ENCODE data around the gene INTS7. TPM values are rescaled to one million over a fixed set of nuclear protein-coding genes. Genes with fewer than 3 reads are reported as not detected.

INTS7 gene
- total and polyA plus RNA-seq, 9 of the 15 experiments (the other 6 are each of a cell fraction or from before 2014, with no cell fraction given), result 27.3 to 68.4 (median 40.4) TPM

DNA sequence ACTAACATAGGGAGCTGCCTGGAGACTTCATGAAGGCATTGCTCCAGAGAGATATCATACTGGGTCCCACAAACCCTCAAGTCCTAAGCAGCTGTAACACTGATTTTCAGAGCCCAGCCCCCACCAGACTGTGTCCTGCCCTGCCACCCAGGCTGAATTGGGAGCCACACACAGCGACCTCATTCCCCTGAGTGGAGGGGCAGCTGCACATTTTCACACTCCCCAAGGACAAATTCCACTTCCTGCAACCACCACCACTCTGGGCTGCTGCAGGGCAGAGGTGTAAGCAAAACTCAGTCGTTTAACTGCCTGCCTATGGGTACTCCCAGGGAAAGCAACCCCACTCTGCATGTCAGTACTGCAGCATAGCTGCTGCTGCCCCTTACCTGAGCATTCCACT lies 20.0 kb upstream of the INTS7 start:
- Histone ChIP-seq H4K20me1 (replicated peaks; ENCODE audit: control insufficient read depth, insufficient read depth, low read length) (no peaks in the 10 kb centered on the region), H3K9me3 (replicated peaks; ENCODE audit: control insufficient read depth, insufficient read depth, low read depth, low read length) (peaks cover 33% of the 10 kb centered on the region), H3K79me2 (ENCODE audit: control insufficient read depth, insufficient read depth, low read length) (peaks cover 3% of the 10 kb centered on the region; the same call in 2 of the 3 replicates), H3K4me1 (replicated peaks in 1 of 2; ENCODE audit: control insufficient read depth in 2 of 2, insufficient read depth in 2 of 2, low read length in 2 of 2) (no peaks in the 10 kb centered on the region), H3K36me3 (ENCODE audit: control insufficient read depth, insufficient read depth, low read length) (peaks cover 66% of the 10 kb centered on the region), H3K9ac (ENCODE audit: insufficient read depth in 1 of 2, low read depth in 2 of 2, low read length in 2 of 2) (no peak overlapping the region), H3K9me1 (ENCODE audit: control insufficient read depth, insufficient read depth, low read length) (no peaks in the 10 kb centered on the region), H2AFZ (ENCODE audit: low read depth, low read length) (no peak overlapping the region), H3K27ac (ENCODE audit: extremely low read depth, low read depth, low read length) (no peak overlapping the region), H3K4me2 (ENCODE audit: insufficient read depth, low read length) (no peak overlapping the region), H3K4me3 (no peak overlapping the region), H3K27me3 (ENCODE audit: control insufficient read depth in 2 of 2, insufficient read depth in 2 of 2, low read length in 2 of 2) (no peaks in the 10 kb centered on the region)
- no TSS peak for BruUV-seq (replicated peaks)
- FAIRE-seq (no peak), DNase-seq (ENCODE audit: extremely low read depth in 1 of 4, low spot score in 3 of 4) (no peak), ATAC-seq (peak; percentile 9; the same call in 1 of the 3 replicates)
- CTCF ChIA-PET (ENCODE audit: low intra/inter-chr PET ratio), result no interaction called here
- intact Hi-C loops (cut with micrococcal nuclease), result no loop called here
- in situ Hi-C loops (cut with MboI), result no loop called here
- TF ChIP-seq, protein P1, sequence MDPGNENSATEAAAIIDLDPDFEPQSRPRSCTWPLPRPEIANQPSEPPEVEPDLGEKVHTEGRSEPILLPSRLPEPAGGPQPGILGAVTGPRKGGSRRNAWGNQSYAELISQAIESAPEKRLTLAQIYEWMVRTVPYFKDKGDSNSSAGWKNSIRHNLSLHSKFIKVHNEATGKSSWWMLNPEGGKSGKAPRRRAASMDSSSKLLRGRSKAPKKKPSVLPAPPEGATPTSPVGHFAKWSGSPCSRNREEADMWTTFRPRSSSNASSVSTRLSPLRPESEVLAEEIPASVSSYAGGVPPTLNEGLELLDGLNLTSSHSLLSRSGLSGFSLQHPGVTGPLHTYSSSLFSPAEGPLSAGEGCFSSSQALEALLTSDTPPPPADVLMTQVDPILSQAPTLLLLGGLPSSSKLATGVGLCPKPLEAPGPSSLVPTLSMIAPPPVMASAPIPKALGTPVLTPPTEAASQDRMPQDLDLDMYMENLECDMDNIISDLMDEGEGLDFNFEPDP (CRISPR knock-in tag; IDR thresholded peaks at IDR 0.05), result no peak
- TF ChIP-seq ZFX (CRISPR knock-in tag; IDR thresholded peaks at IDR 0.05), result peak; percentile 17; the same call in 1 of the 2 replicates
- TF ChIP-seq PML (IDR thresholded peaks at IDR 0.05; ENCODE audit: low read length), result 0 out of 2 replicates have a peak, but pooled peaks have one; percentile 17
- TF ChIP-seq ZNF133 (CRISPR knock-in tag; IDR thresholded peaks at IDR 0.05), result no peak
- no peak for TF ChIP-seq FOXK1 (CRISPR knock-in tag; IDR thresholded peaks at IDR 0.05; ENCODE audit: borderline replicate concordance)
- 91% methylated on average over 2 of the region's 2 CpGs for WGBS (ENCODE audit: insufficient coverage, low coverage, missing lambda C conversion rate)
- POLR2A ChIA-PET, result interaction anchor here (0.6 to 1.3 kb wide), 4 partner anchors 8 to 728 kb away, joined by 3 read pairs; no protein-coding TSS in a partner anchor

Measured in K562 (cell line).